HEK293T (cell line): ENCODE data around the gene MGMT.

ENCODE experiments used
- ARNT ChIP-seq: fragments of 450-650 bp; IDR thresholded peaks from 2 replicates; pipeline ENCODE4 v1.6.1; 2017; ENCODE audit warnings: mild to moderate bottlenecking
- BHLHE40 ChIP-seq: fragments of 450-650 bp; IDR thresholded peaks from 2 replicates; pipeline ENCODE4 v1.6.1; 2016; ENCODE audit warnings: mild to moderate bottlenecking, moderate library complexity, borderline replicate concordance
- CTBP1 ChIP-seq: fragments of 450-650 bp; IDR thresholded peaks from 2 replicates; pipeline ENCODE4 v1.6.1; 2016; ENCODE audit warnings: borderline replicate concordance
- ELF4 ChIP-seq: fragments of 450-650 bp; IDR thresholded peaks from 2 replicates; pipeline ENCODE4 v1.6.1; 2017; ENCODE audit warnings: antibody characterized with exemption
- FOXM1 ChIP-seq: fragments of 450-650 bp; IDR thresholded peaks from 2 replicates; pipeline ENCODE4 v1.6.1; 2017; ENCODE audit warnings: mild to moderate bottlenecking, borderline replicate concordance
- L3MBTL2 ChIP-seq: fragments of 450-650 bp; conservative IDR thresholded peaks from 2 replicates; pipeline ENCODE4 v1.6.1; 2016; ENCODE audit warnings: mild to moderate bottlenecking
- NFRKB ChIP-seq: fragments of 450-650 bp; IDR thresholded peaks from 2 replicates; pipeline ENCODE4 v1.6.1; 2016; ENCODE audit warnings: mild to moderate bottlenecking, moderate library complexity
- SUZ12 ChIP-seq: fragments of 450-650 bp; IDR thresholded peaks from 2 replicates; pipeline ENCODE4 v1.6.1; 2016; ENCODE audit warnings: mild to moderate bottlenecking
- ZNF384 ChIP-seq: fragments of 450-650 bp; IDR thresholded peaks from 2 replicates; pipeline ENCODE4 v1.6.1; 2016

- TF ChIP-seq ELF4: no peak
- no peak for TF ChIP-seq CTBP1
- TF ChIP-seq BHLHE40: no peak
- no peak for TF ChIP-seq L3MBTL2
- TF ChIP-seq ARNT: no peak
- TF ChIP-seq SUZ12: no peak
- TF ChIP-seq FOXM1: no peak
- no peak for TF ChIP-seq ZNF384
- no peak for TF ChIP-seq NFRKB
Measured at GRCh38 chr10:129624526-129624925, 157.5 kb downstream of the MGMT start.
